K562 (cell line): ENCODE measurements around the gene NR2C2AP. TPM values are rescaled to one million over a fixed set of nuclear protein-coding genes. Genes with fewer than 3 reads are reported as not detected.
A peak's percentile ranks its signal among the peaks of the same experiment; 100 is the strongest.

Experiments
- ATAC-seq: fragments of 200-7000 bp; cut with Tn5 transposase; 3 replicates; pipeline ENCODE4 v1.9.1; 2020; ENCODE audit warnings: moderate library complexity
- BruUV-seq: library from RNA; stranded (reverse); fragments of 400-500 nt; replicated peaks from 2 replicates; lab custom pipeline; 2021; lab: Mats Ljungman, UMichigan
- CTCF ChIA-PET: fragments of 300-600 bp; formaldehyde crosslinking; extraction: SDS; loops from one replicate; lab custom pipeline; 2021; ENCODE audit warnings: low intra/inter-chr PET ratio; lab: Yijun Ruan, JAX
- POLR2A ChIA-PET: fragments of 300-600, 350-650 bp; sonication (Branson Sonifier 250); formaldehyde crosslinking; extraction: SDS; loops from one replicate; lab custom pipeline; 2021; ENCODE audit warnings: antibody characterized with exemption, inconsistent platforms; lab: Yijun Ruan, JAX
- DNase-seq, 4 experiments: peaks; one replicate each; pipeline versions ENCODE4 v3.0.0 to v3.0.0-alpha.2; 2011 to 2018; ENCODE audit warnings: low spot score in 3 of 4, mixed read lengths in 3 of 4; ENCODE audit errors: extremely low read depth in 1 of 4
- FAIRE-seq: peaks from 2 replicates; lab custom pipeline; 2011; peaks lifted over from hg19 to GRCh38; lab: Jason Lieb, UNC
- H2AFZ ChIP-seq: 2 replicates; pipeline ENCODE4 v1.6.0; 2011; ENCODE audit warnings: low read depth, low read length, control low read depth, inconsistent platforms
- H3K27ac ChIP-seq: fragments of 200-600 bp; 3 replicates; pipeline ENCODE4 v1.8.0; 2011; ENCODE audit warnings: low read depth, mild to moderate bottlenecking, control low read depth, inconsistent platforms, low read length, moderate library complexity, mixed read lengths; ENCODE audit errors: extremely low read depth
- H3K27me3 ChIP-seq, 2 experiments: fragments of 300-600 bp in 1 of 2; 2 replicates in 1 of 2; 3 replicates in 1 of 2; pipeline versions ENCODE4 v1.6.0 to v1.8.0; 2011; ENCODE audit warnings: inconsistent platforms in 2 of 2, low read length in 2 of 2, mild to moderate bottlenecking in 1 of 2, mixed read lengths in 1 of 2, moderate library complexity in 1 of 2; ENCODE audit not compliant: control insufficient read depth in 2 of 2, insufficient read depth in 2 of 2
- H3K36me3 ChIP-seq: fragments of 300-600 bp; 3 replicates; pipeline ENCODE4 v1.8.0; 2011; ENCODE audit warnings: mild to moderate bottlenecking, low read length, inconsistent platforms; ENCODE audit not compliant: control insufficient read depth, insufficient read depth
- H3K4me1 ChIP-seq, 2 experiments: fragments of 200-600 bp in 1 of 2; replicated peaks in 1 of 2; 2 replicates in 1 of 2; 3 replicates in 1 of 2; pipeline versions ENCODE4 v1.5.1 to v1.8.0; 2011; ENCODE audit warnings: inconsistent platforms in 2 of 2, low read length in 2 of 2, mild to moderate bottlenecking in 1 of 2, mixed read lengths in 1 of 2, moderate library complexity in 1 of 2; ENCODE audit not compliant: control insufficient read depth in 2 of 2, insufficient read depth in 2 of 2
- H3K4me2 ChIP-seq: 2 replicates; pipeline ENCODE4 v1.6.1; 2011; ENCODE audit warnings: low read length, control low read depth, inconsistent platforms, mixed read lengths; ENCODE audit not compliant: insufficient read depth
- H3K4me3 ChIP-seq: fragments of 200-600 bp; sonication (generic), shearing (Covaris generic); 2 replicates; pipeline ENCODE4 v1.5.1; 2016; ENCODE audit warnings: control low read depth, inconsistent platforms
- H3K79me2 ChIP-seq: fragments of 200-600 bp; 3 replicates; pipeline ENCODE4 v1.8.0; 2011; ENCODE audit warnings: low read length, inconsistent platforms; ENCODE audit not compliant: control insufficient read depth, insufficient read depth
- H3K9ac ChIP-seq, 2 experiments: 2 replicates each; pipeline versions ENCODE4 v1.6.0 to v1.6.1; 2011; ENCODE audit warnings: low read depth in 2 of 2, low read length in 2 of 2, control low read depth in 1 of 2, inconsistent platforms in 1 of 2, mild to moderate bottlenecking in 1 of 2, mixed read lengths in 1 of 2; ENCODE audit not compliant: insufficient read depth in 1 of 2
- H3K9me1 ChIP-seq: one replicate; pipeline ENCODE4 v1.6.0; 2011; ENCODE audit warnings: inconsistent platforms, mild to moderate bottlenecking, low read length, moderate library complexity; ENCODE audit not compliant: control insufficient read depth, insufficient read depth
- H3K9me3 ChIP-seq: replicated peaks from 2 replicates; pipeline ENCODE4 v1.5.1; 2011; ENCODE audit warnings: low read depth, low read length, inconsistent platforms; ENCODE audit not compliant: control insufficient read depth, insufficient read depth
- H4K20me1 ChIP-seq: replicated peaks from 2 replicates; pipeline ENCODE4 v1.6.1; 2011; ENCODE audit warnings: low read length, inconsistent platforms, mixed read lengths; ENCODE audit not compliant: control insufficient read depth, insufficient read depth
- RBM25 ChIP-seq: fragments of 200-400 bp; formaldehyde crosslinking; IDR thresholded peaks from 2 replicates; pipeline ENCODE4 v1.6.1; 2018; ENCODE audit warnings: low read length, low read depth, moderate library complexity; ENCODE audit not compliant: severe bottlenecking
- TFAP4 ChIP-seq: sonication (generic); formaldehyde crosslinking; IDR thresholded peaks from 2 replicates; pipeline ENCODE4 v1.8.0; 2022; ENCODE audit warnings: missing genetic modification reagents, mild to moderate bottlenecking, moderate library complexity, borderline replicate concordance
- ZNF24 ChIP-seq: fragments of 450-650 bp; IDR thresholded peaks from 2 replicates; pipeline ENCODE4 v1.6.1; 2016
- ZNF507 ChIP-seq: conservative IDR thresholded peaks from 2 replicates; pipeline ENCODE4 v1.6.1; 2017; ENCODE audit warnings: missing genetic modification characterization, missing compliant biosample characterization
- ZNF79 ChIP-seq: fragments of 250-450 bp; sonication (Bioruptor Pico); IDR thresholded peaks from 2 replicates; pipeline ENCODE4 v1.4.0; 2020; ENCODE audit warnings: low read depth, mild to moderate bottlenecking, moderate library complexity
- WGBS: fragments of 100-300 bp; shearing (Covaris generic); methylation state at CpG from one replicate; pipeline ENCODE4 v1.1.6; 2016; ENCODE audit warnings: low coverage, mixed read lengths; ENCODE audit not compliant: insufficient coverage; ENCODE audit errors: missing lambda C conversion rate; 5-methylcytosine and 5-hydroxymethylcytosine counted together
- in situ Hi-C: fragments of 300-500 bp; cut with MboI; formaldehyde crosslinking; loops from 4 replicates; pipeline ENCODE4 v1.15.0; 2018; ENCODE audit warnings: inconsistent platforms, mixed read lengths
- intact Hi-C: fragments of 100-400 bp; cut with micrococcal nuclease; formaldehyde crosslinking; loops from 2 replicates; pipeline ENCODE4 v1.14.2; 2022
- polyA plus RNA-seq, 8 experiments: library from polyadenylated mRNA; depleted of rRNA in 4 of 8; stranded (reverse) in 5 of 8; unstranded in 3 of 8; fragments of >200 nt; fragmentation: Nextera tagmentation in 2 of 8; fragmentation: Illumina TruSeq in 1 of 8; extraction: Ambion mirVana in 2 of 8; extraction: Trizol in 1 of 8; gene quantifications; 2 replicates each; pipeline versions ENCODE4 v1.2.1 to v1.2.3, GENCODE V29; 2011 to 2014; ENCODE audit warnings: inconsistent platforms in 1 of 8, missing spikeins in 1 of 8
- total RNA-seq, 7 experiments: library from RNA; depleted of rRNA in 6 of 7; stranded (reverse); fragments of >200 nt in 6 of 7; fragmentation: Illumina TruSeq in 2 of 7; extraction: Trizol in 2 of 7; gene quantifications; 2 replicates each; pipeline versions ENCODE4 v1.2.1 to v1.2.3, GENCODE V29; 2011 to 2021; ENCODE audit warnings: low replicate concordance in 1 of 7

NR2C2AP gene
- total and polyA plus RNA-seq, 9 of the 15 experiments (the other 6 are each of a cell fraction or from before 2014, with no cell fraction given), result 23.7 to 77.4 (median 32.4) TPM

GRCh38 chr19:19238126-19238894, 35.1 kb upstream of the NR2C2AP start:
- Histone ChIP-seq H3K4me1 (peaks cover 0 to 4% of the 10 kb centered on the region in 2 experiments; a peak in 2 of 5 replicates), H3K27me3 (peaks cover 2 to 7% of the 10 kb centered on the region in 2 experiments; a peak in 3 of 5 replicates), H3K36me3 (no peaks in the 10 kb centered on the region), H3K9me1 (no peaks in the 10 kb centered on the region), H3K9me3 (peaks cover 10% of the 10 kb centered on the region), H3K4me3 (no peak overlapping the region), H3K4me2 (no peak overlapping the region), H3K27ac (no peak overlapping the region), H3K79me2 (no peaks in the 10 kb centered on the region), H4K20me1 (no peaks in the 10 kb centered on the region), H3K9ac (no peak overlapping the region), H2AFZ (no peak overlapping the region)
- WGBS, result 41% methylated on average over 15 of the region's 18 CpGs
- intact Hi-C loops, result no loop called here
- ATAC-seq (no peak), FAIRE-seq (no peak), DNase-seq (no peak)
- BruUV-seq, result no TSS peak
- TF ChIP-seq ZNF79 (peak; percentile 93), ZNF507 (tag) (no peak), RBM25 (peak; percentile 38), TFAP4 (CRISPR knock-in tag) (no peak), ZNF24 (peak; percentile 91)
- in situ Hi-C loops, result no loop called here
- CTCF ChIA-PET, result no interaction called here
- POLR2A ChIA-PET, result no interaction called here
